ENCODE data around the gene HPSE2.

Gene HPSE2

DNA sequence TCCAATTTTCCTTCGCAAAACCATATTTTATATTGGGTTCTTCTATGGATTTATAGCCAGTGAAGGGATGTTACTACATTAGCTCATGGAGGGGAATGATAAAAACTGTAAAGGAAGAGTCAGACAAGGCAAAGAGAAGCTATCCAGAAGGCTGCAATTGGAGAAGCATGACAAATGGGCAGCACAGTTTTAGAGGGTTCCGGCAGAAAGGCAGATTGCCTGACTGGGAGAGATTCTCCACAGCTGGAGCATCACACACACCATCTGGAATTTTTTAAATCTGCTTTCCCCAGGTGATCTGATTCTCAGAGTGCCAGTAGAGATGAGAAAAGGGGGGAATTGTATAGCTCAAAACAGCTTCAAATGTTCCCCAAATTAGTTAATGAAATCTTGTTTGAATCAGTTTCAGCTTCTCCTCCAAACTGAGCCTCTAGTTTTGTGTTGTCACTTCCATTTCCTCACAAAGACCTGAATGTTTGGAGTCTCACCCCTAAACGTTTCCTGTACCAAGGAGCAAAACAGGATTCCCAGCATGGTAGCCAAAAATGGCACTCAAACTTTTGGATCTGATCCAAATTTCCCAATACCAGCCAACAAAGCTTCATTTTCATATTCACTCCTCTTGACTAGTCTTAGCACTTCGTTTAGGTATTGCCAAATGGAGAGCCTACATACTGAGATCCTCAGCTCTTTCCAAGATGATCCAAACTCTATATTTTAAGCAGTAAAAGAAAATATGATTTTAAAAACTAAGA, 177.5 kb downstream of the HPSE2 start:
- H3K27ac ChIP-seq, result no peak overlapping the region
- no peaks in the 10 kb centered on the region for H3K9me3 ChIP-seq (ENCODE audit: severe bottlenecking)
- no peaks in the 10 kb centered on the region for H3K36me3 ChIP-seq
- peaks cover 30% of the 10 kb centered on the region for H3K27me3 ChIP-seq (ENCODE audit: insufficient read depth, low read depth, severe bottlenecking)
- TF ChIP-seq CTCF (IDR thresholded peaks at IDR 0.05; ENCODE audit: low read depth, low read length), result no peak
- H3K4me3 ChIP-seq (ENCODE audit: low read depth, low read length), result no peak overlapping the region
- DNase-seq, result no peak

GRCh38 chr10:99045671-99046070, 190.0 kb downstream of the HPSE2 start:
- Histone ChIP-seq H3K27me3 (ENCODE audit: insufficient read depth, low read depth, severe bottlenecking) (peaks cover 15% of the 10 kb centered on the region), H3K36me3 (no peaks in the 10 kb centered on the region), H3K9me3 (ENCODE audit: severe bottlenecking) (peaks cover 20% of the 10 kb centered on the region), H3K27ac (no peak overlapping the region), H3K4me3 (ENCODE audit: low read depth, low read length) (no peak overlapping the region)
- no peak for DNase-seq
- TF ChIP-seq CTCF (IDR thresholded peaks at IDR 0.05; ENCODE audit: low read depth, low read length), result no peak

GRCh38 chr10:99042051-99042771, 193.4 kb downstream of the HPSE2 start:
- peaks cover 20% of the 10 kb centered on the region for H3K9me3 ChIP-seq (ENCODE audit: severe bottlenecking)
- no peak for TF ChIP-seq CTCF (IDR thresholded peaks at IDR 0.05; ENCODE audit: low read depth, low read length)
- no peak overlapping the region for H3K4me3 ChIP-seq (ENCODE audit: low read depth, low read length)
- no peak for DNase-seq
- H3K36me3 ChIP-seq, result no peaks in the 10 kb centered on the region
- no peak overlapping the region for H3K27ac ChIP-seq
- peaks cover 7% of the 10 kb centered on the region for H3K27me3 ChIP-seq (ENCODE audit: insufficient read depth, low read depth, severe bottlenecking)

DNA sequence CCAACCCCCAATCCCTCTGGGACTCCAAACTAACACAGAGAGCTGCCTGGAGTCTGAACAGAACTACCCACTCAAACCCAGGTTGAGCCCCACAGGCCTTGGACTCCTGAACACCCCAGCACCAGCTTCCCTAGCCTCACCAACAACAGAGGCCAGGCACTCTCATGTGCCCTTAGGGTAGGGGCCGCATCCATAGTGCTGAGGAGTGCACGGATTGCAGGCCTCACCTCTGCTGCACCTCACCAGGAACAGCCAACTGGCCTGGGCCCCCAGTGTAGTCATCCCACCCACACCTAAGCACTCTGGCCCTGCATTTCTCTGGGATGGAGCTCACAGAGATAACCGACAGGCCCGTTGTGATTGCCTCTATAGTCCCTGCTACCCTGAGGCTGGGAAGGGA, 194.2 kb downstream of the HPSE2 start:
- Histone ChIP-seq H3K27me3 (ENCODE audit: insufficient read depth, low read depth, severe bottlenecking) (peaks cover 9% of the 10 kb centered on the region), H3K36me3 (no peaks in the 10 kb centered on the region), H3K9me3 (ENCODE audit: severe bottlenecking) (peaks cover 20% of the 10 kb centered on the region), H3K27ac (no peak overlapping the region), H3K4me3 (ENCODE audit: low read depth, low read length) (no peak overlapping the region)
- DNase-seq, result no peak
- TF ChIP-seq CTCF (IDR thresholded peaks at IDR 0.05; ENCODE audit: low read depth, low read length), result no peak

- Histone ChIP-seq H3K27me3 (ENCODE audit: insufficient read depth, low read depth, severe bottlenecking) (peaks cover 3% of the 10 kb centered on the region), H3K27ac (no peak overlapping the region), H3K36me3 (no peaks in the 10 kb centered on the region), H3K9me3 (ENCODE audit: severe bottlenecking) (peaks cover 4% of the 10 kb centered on the region), H3K4me3 (ENCODE audit: low read depth, low read length) (no peak overlapping the region)
- TF ChIP-seq CTCF (IDR thresholded peaks at IDR 0.05; ENCODE audit: low read depth, low read length), result no peak
- DNase-seq, result no peak
Measured at GRCh38 chr10:99013885-99014284, 221.8 kb downstream of the HPSE2 start.

Data from WERI-Rb-1 (cell line).